ENCODE results near the gene KRTAP10-6. TPM values are rescaled to one million over a fixed set of nuclear protein-coding genes. Genes with fewer than 3 reads are reported as not detected.
"Not testable (repeated sequence)": the region's sequence is repeated elsewhere in the genome, so short reads cannot be mapped to it uniquely, and the experiment has no call there.

The KRTAP10-6 gene
- total RNA-seq, 6 experiments from 2014 or later, result not detected

- Histone ChIP-seq H3K36me3 (no peaks in the 10 kb centered on the region), H3K4me1 (no peaks in the 10 kb centered on the region), H3K9me3 (peaks cover 0 to 5% (median 0%) of the 10 kb centered on the region in 4 donors), H3K27me3 (no peaks in the 10 kb centered on the region), H3K27ac (no peak overlapping the region), H3K4me3 (no peak overlapping the region)
- TF ChIP-seq CTCF (IDR thresholded peaks at IDR 0.05) (no peak), POLR2A (IDR thresholded peaks at IDR 0.05) (no peak)
- 12% methylated on average over 11 of the region's 11 CpGs for WGBS (ENCODE audit: insufficient coverage, low coverage, low lambda C conversion rate, missing lambda C conversion rate)
- DNase-seq (peak in 1 of 3 donors; percentile 53), ATAC-seq (peak in 3 of 4 donors; percentile 42 to 57 (median 51))
- intact Hi-C loops (cut with DNase I), result no loop called here
These were observed 9.1 kb downstream of the KRTAP10-6 start for GRCh38 chr21:44583089-44583799.

- Histone ChIP-seq H3K27ac (no peak overlapping the region), H3K36me3 (no peaks in the 10 kb centered on the region), H3K9me3 (peaks cover 0 to 5% (median 0%) of the 10 kb centered on the region in 4 donors), H3K4me1 (no peaks in the 10 kb centered on the region), H3K4me3 (no peak overlapping the region), H3K27me3 (no peaks in the 10 kb centered on the region)
- ATAC-seq, result no peak
- intact Hi-C loops (cut with DNase I), result no loop called here
- DNase-seq, result no peak
- WGBS (ENCODE audit: insufficient coverage, low coverage, low lambda C conversion rate, missing lambda C conversion rate), result 82% methylated on average over 6 of the region's 15 CpGs
- no peak for TF ChIP-seq POLR2A (IDR thresholded peaks at IDR 0.05)
- no peak for TF ChIP-seq CTCF (IDR thresholded peaks at IDR 0.05)
These were observed 10.2 kb downstream of the KRTAP10-6 start for GRCh38 chr21:44582055-44582454.

- Histone ChIP-seq H3K9me3 (peaks cover 0 to 5% (median 0%) of the 10 kb centered on the region in 4 donors), H3K27ac (no peak overlapping the region), H3K4me1 (no peaks in the 10 kb centered on the region), H3K27me3 (no peaks in the 10 kb centered on the region), H3K36me3 (no peaks in the 10 kb centered on the region), H3K4me3 (no peak overlapping the region)
- no peak for ATAC-seq
- no peak for TF ChIP-seq CTCF (IDR thresholded peaks at IDR 0.05)
- no peak for TF ChIP-seq POLR2A (IDR thresholded peaks at IDR 0.05)
- 65% methylated on average over 3 of the region's 3 CpGs for WGBS (ENCODE audit: insufficient coverage, low coverage, low lambda C conversion rate, missing lambda C conversion rate)
- intact Hi-C loops (cut with DNase I), result no loop called here
- DNase-seq, result no peak
These were observed 11.1 kb downstream of the KRTAP10-6 start for GRCh38 chr21:44581158-44581557.

GRCh38 chr21:44580231-44580821 lies 12.0 kb downstream of the KRTAP10-6 start, which contains the start of gene KRTAP10-5:
Gene KRTAP10-5 (minus strand): TSS chr21:44580604. CDS start chr21:44580578, 26 bp downstream.
- peak in 1 of 3 donors; percentile 47 for DNase-seq
- H3K36me3 ChIP-seq; H3K4me1 ChIP-seq; intact Hi-C loops (cut with DNase I); H3K27ac ChIP-seq; H3K4me3 ChIP-seq; H3K27me3 ChIP-seq; H3K9me3 ChIP-seq: not testable (repeated sequence)
- ATAC-seq, result peak in 3 of 4 donors; percentile 49 to 73 (median 54)
- 48% methylated on average over 9 of the region's 19 CpGs for whole genome bisulfite sequencing (ENCODE audit: insufficient coverage, low coverage, low lambda C conversion rate, missing lambda C conversion rate)

GRCh38 chr21:44579833-44580144 lies 12.5 kb downstream of the KRTAP10-6 start:
- peaks cover 0 to 5% (median 0%) of the 10 kb centered on the region in 4 donors for H3K9me3 ChIP-seq
- no peak overlapping the region for H3K4me3 ChIP-seq
- no peaks in the 10 kb centered on the region for H3K27me3 ChIP-seq
- no peaks in the 10 kb centered on the region for H3K36me3 ChIP-seq
- no peak overlapping the region for H3K27ac ChIP-seq
- DNase-seq (no peak), ATAC-seq (no peak)
- WGBS (ENCODE audit: insufficient coverage, low coverage, low lambda C conversion rate, missing lambda C conversion rate), result 71% methylated on average over 7 of the region's 7 CpGs
- intact Hi-C loops (cut with DNase I), result no loop called here
- no peak for TF ChIP-seq CTCF (IDR thresholded peaks at IDR 0.05)
- no peak for TF ChIP-seq POLR2A (IDR thresholded peaks at IDR 0.05)
- no peaks in the 10 kb centered on the region for H3K4me1 ChIP-seq

All from right lobe of liver (tissue), 6 donors.